ENCODE measurements around the gene ITPRIP.

ITPRIP gene

GRCh38 chr10:104353325-104354048, 15.2 kb upstream of the ITPRIP start, which contains the start of gene CFAP58:
Gene CFAP58 (plus strand): TSS chr10:104353833. CDS start chr10:104353898, 65 bp downstream.
- no peaks in the 10 kb centered on the region for H4K20me1 ChIP-seq (ENCODE audit: insufficient read depth, low read length)
- H2AFZ ChIP-seq (ENCODE audit: low read length), result no peak within 1 kb of the TSS
- H3K36me3 ChIP-seq (ENCODE audit: insufficient read depth, low read length), result no peaks in the 10 kb centered on the region
- no peaks in the 10 kb centered on the region for H3K9me2 ChIP-seq (ENCODE audit: low read depth, low read length)
- H3K4me2 ChIP-seq (ENCODE audit: low read length), result peak within 1 kb of the TSS; percentile 12; the same call in 1 of the 2 replicates
- TF ChIP-seq EZH2 (IDR thresholded peaks at IDR 0.05; ENCODE audit: borderline replicate concordance, low read length), result no peak
- TF ChIP-seq CTCF (IDR thresholded peaks at IDR 0.05; ENCODE audit: low read length), result peak; percentile 60
- H3K4me1 ChIP-seq (ENCODE audit: insufficient read depth, low read length, severe bottlenecking), result peaks cover 20% of the 10 kb centered on the region
- no peak within 1 kb of the TSS for H3K4me3 ChIP-seq (ENCODE audit: low read depth, low read length, poor library complexity, severe bottlenecking)
- no peak within 1 kb of the TSS for H3K9ac ChIP-seq (ENCODE audit: low read length)
- no peaks in the 10 kb centered on the region for H3F3A ChIP-seq (ENCODE audit: insufficient read depth, low read length)
- no peaks in the 10 kb centered on the region for H3K27me3 ChIP-seq (ENCODE audit: insufficient read depth, low read length)
- no peak within 1 kb of the TSS for H3K27ac ChIP-seq (ENCODE audit: low read depth, low read length, poor library complexity, severe bottlenecking)
- no peaks in the 10 kb centered on the region for H3K9me3 ChIP-seq (ENCODE audit: low read length)
- no peaks in the 10 kb centered on the region for H3K79me2 ChIP-seq (ENCODE audit: insufficient read depth, low read length)

DNA sequence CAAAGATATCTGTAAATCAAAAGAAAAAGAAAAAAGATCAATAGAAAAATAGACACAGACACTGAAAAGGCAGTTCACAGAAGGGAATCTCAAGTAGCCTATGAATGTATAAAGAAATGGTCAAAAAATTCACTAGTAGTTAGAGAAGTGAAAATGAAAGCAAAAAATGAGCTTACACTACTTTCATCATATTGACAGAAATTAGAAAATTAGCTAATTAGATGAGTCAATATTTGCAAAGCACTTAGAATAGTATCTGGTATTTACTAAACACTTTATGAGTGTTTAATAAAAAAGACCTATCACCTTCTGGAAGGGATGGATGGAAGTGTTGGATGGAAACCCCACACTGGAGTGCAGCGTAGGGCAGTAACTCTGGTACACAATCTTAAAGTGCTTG, 13.7 kb upstream of the ITPRIP start:
- peak overlapping the region; percentile 16; the same call in 1 of the 2 replicates for H3K9ac ChIP-seq (ENCODE audit: low read length)
- H3K27me3 ChIP-seq (ENCODE audit: insufficient read depth, low read length), result no peaks in the 10 kb centered on the region
- H3K79me2 ChIP-seq (ENCODE audit: insufficient read depth, low read length), result no peaks in the 10 kb centered on the region
- H3K4me1 ChIP-seq (ENCODE audit: insufficient read depth, low read length, severe bottlenecking), result peaks cover 20% of the 10 kb centered on the region
- H3K4me2 ChIP-seq (ENCODE audit: low read length), result peak overlapping the region; percentile 42
- TF ChIP-seq CTCF (IDR thresholded peaks at IDR 0.05; ENCODE audit: low read length), result no peak
- no peak for TF ChIP-seq EZH2 (IDR thresholded peaks at IDR 0.05; ENCODE audit: borderline replicate concordance, low read length)
- H3K9me3 ChIP-seq (ENCODE audit: low read length), result no peaks in the 10 kb centered on the region
- H3K4me3 ChIP-seq (ENCODE audit: low read depth, low read length, poor library complexity, severe bottlenecking), result no peak overlapping the region
- no peaks in the 10 kb centered on the region for H3F3A ChIP-seq (ENCODE audit: insufficient read depth, low read length)
- no peaks in the 10 kb centered on the region for H3K9me2 ChIP-seq (ENCODE audit: low read depth, low read length)
- no peaks in the 10 kb centered on the region for H4K20me1 ChIP-seq (ENCODE audit: insufficient read depth, low read length)
- no peak overlapping the region for H3K27ac ChIP-seq (ENCODE audit: low read depth, low read length, poor library complexity, severe bottlenecking)
- no peaks in the 10 kb centered on the region for H3K36me3 ChIP-seq (ENCODE audit: insufficient read depth, low read length)
- H2AFZ ChIP-seq (ENCODE audit: low read length), result no peak overlapping the region

DNA sequence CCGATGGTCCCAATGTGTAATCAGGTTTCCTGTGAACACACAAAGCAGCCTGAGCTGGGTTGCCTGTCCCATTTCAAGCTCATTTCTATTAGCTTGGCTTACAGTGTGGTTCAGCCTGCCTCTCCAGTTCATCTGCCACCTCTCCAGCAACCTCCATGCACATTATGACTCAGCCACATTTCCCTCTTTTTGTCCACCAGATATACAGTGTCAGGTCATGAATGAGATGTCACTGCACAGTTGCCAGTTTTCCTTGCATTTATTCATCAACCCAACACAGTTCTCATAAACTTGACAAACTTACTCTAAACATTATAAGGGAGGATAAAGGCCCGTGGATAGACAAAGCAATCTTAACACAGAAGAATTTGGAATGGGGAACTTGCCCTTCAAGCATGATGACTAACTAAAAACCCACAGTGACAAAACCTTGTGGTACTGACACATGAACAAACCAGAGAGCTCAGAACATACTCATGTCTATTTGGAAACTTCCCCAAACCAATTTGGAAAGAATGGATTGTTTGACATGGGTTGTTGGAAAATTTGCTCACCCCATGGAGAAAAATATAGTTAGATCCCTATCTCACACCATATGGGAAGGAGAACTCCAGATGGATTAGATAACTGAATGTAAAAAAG, 12.9 kb upstream of the ITPRIP start:
- Histone ChIP-seq H3K27ac (ENCODE audit: low read depth, low read length, poor library complexity, severe bottlenecking) (no peak overlapping the region), H4K20me1 (ENCODE audit: insufficient read depth, low read length) (no peaks in the 10 kb centered on the region), H2AFZ (ENCODE audit: low read length) (no peak overlapping the region), H3K9me3 (ENCODE audit: low read length) (no peaks in the 10 kb centered on the region), H3F3A (ENCODE audit: insufficient read depth, low read length) (no peaks in the 10 kb centered on the region), H3K79me2 (ENCODE audit: insufficient read depth, low read length) (no peaks in the 10 kb centered on the region), H3K9me2 (ENCODE audit: low read depth, low read length) (no peaks in the 10 kb centered on the region), H3K4me1 (ENCODE audit: insufficient read depth, low read length, severe bottlenecking) (peaks cover 20% of the 10 kb centered on the region), H3K4me3 (ENCODE audit: low read depth, low read length, poor library complexity, severe bottlenecking) (no peak overlapping the region), H3K27me3 (ENCODE audit: insufficient read depth, low read length) (no peaks in the 10 kb centered on the region), H3K4me2 (ENCODE audit: low read length) (no peak overlapping the region), H3K9ac (ENCODE audit: low read length) (no peak overlapping the region), H3K36me3 (ENCODE audit: insufficient read depth, low read length) (no peaks in the 10 kb centered on the region)
- no peak for TF ChIP-seq EZH2 (IDR thresholded peaks at IDR 0.05; ENCODE audit: borderline replicate concordance, low read length)
- TF ChIP-seq CTCF (IDR thresholded peaks at IDR 0.05; ENCODE audit: low read length), result no peak

Measured in OCI-LY1 (cell line).